ENCODE results near the gene IRF4. TPM values are rescaled to one million over a fixed set of nuclear protein-coding genes. Genes with fewer than 3 reads are reported as not detected.
"Not testable (repeated sequence)": the region's sequence is repeated elsewhere in the genome, so short reads cannot be mapped to it uniquely, and the experiment has no call there.

The IRF4 gene
- total RNA-seq, 2 donors from 2014 or later = 0.15 to 1.1 TPM

- no peak for DNase-seq (ENCODE audit: low spot score)
- TF ChIP-seq CTCF (IDR thresholded peaks at IDR 0.05) = no peak
- Histone ChIP-seq H3K27ac (no peak overlapping the region), H3K4me3 (no peak overlapping the region), H3K27me3 (no peaks in the 10 kb centered on the region), H3K36me3 (no peaks in the 10 kb centered on the region), H3K9me3 (no peaks in the 10 kb centered on the region), H3K4me1 (no peaks in the 10 kb centered on the region)
Observed at GRCh38 chr6:374956-375355, 16.6 kb upstream of the IRF4 start.

GRCh38 chr6:376827-377640, 14.5 kb upstream of the IRF4 start:
- H3K27me3 ChIP-seq = no peaks in the 10 kb centered on the region
- no peak for TF ChIP-seq CTCF (IDR thresholded peaks at IDR 0.05)
- H3K36me3 ChIP-seq = no peaks in the 10 kb centered on the region
- H3K4me3 ChIP-seq = no peak overlapping the region
- DNase-seq (ENCODE audit: low spot score) = no peak
- H3K9me3 ChIP-seq = no peaks in the 10 kb centered on the region
- H3K27ac ChIP-seq = no peak overlapping the region
- no peaks in the 10 kb centered on the region for H3K4me1 ChIP-seq

GRCh38 chr6:377641-378020, 13.9 kb upstream of the IRF4 start:
- H3K27me3 ChIP-seq; H3K9me3 ChIP-seq; H3K4me3 ChIP-seq; DNase-seq (ENCODE audit: low spot score); H3K27ac ChIP-seq; H3K4me1 ChIP-seq; H3K36me3 ChIP-seq: not testable (repeated sequence)

- Histone ChIP-seq H3K36me3 (no peaks in the 10 kb centered on the region), H3K27ac (no peak overlapping the region), H3K27me3 (no peaks in the 10 kb centered on the region), H3K4me3 (no peak overlapping the region), H3K9me3 (no peaks in the 10 kb centered on the region), H3K4me1 (no peaks in the 10 kb centered on the region)
- DNase-seq (ENCODE audit: low spot score) = no peak
- no peak for TF ChIP-seq CTCF (IDR thresholded peaks at IDR 0.05)
Observed at GRCh38 chr6:378090-378957, 13.2 kb upstream of the IRF4 start.

- TF ChIP-seq CTCF (IDR thresholded peaks at IDR 0.05) = no peak
- Histone ChIP-seq H3K27ac (no peak overlapping the region), H3K27me3 (no peaks in the 10 kb centered on the region), H3K4me1 (no peaks in the 10 kb centered on the region), H3K9me3 (no peaks in the 10 kb centered on the region), H3K4me3 (no peak overlapping the region), H3K36me3 (no peaks in the 10 kb centered on the region)
- DNase-seq (ENCODE audit: low spot score) = no peak
Observed at GRCh38 chr6:378958-379409, 12.6 kb upstream of the IRF4 start.

All from right atrium auricular region (tissue), 2 donors.